IMR-90 (cell line): ENCODE data around the gene CSKMT. TPM values are rescaled to one million over a fixed set of nuclear protein-coding genes. Genes with fewer than 3 reads are reported as not detected.

Source experiments
- ATAC-seq: fragments of 200-7000 bp; cut with Tn5 transposase; 2 replicates; pipeline ENCODE4 v1.9.1; 2020; ENCODE audit warnings: low read depth, mild to moderate bottlenecking, moderate library complexity
- Bru-seq: library from RNA; stranded (reverse); fragments of 400-500 nt; gene quantifications from one replicate; lab custom pipeline; 2021; lab: Mats Ljungman, UMichigan
- BruChase-seq, 2 experiments: library from RNA; stranded (reverse); fragments of 400-500 nt; gene quantifications; one replicate each; lab custom pipeline; 2021; lab: Mats Ljungman, UMichigan
- BruUV-seq: library from RNA; stranded (reverse); fragments of 400-500 nt; replicated peaks from 2 replicates; lab custom pipeline; 2021; lab: Mats Ljungman, UMichigan
- CTCF ChIA-PET: fragments of 300-600 bp; formaldehyde crosslinking; extraction: SDS; loops from one replicate; lab custom pipeline; 2021; ENCODE audit warnings: antibody characterized with exemption; lab: Yijun Ruan, JAX
- POLR2A ChIA-PET: fragments of 300-600 bp; sonication (Branson Sonifier 250); formaldehyde crosslinking; loops from one replicate; lab custom pipeline; 2022; ENCODE audit warnings: antibody characterized with exemption; ENCODE audit not compliant: unreplicated experiment; lab: Charles Lee
- DNase-seq: peaks from one replicate; pipeline ENCODE4 v3.0.0; 2013
- H2AFZ ChIP-seq: replicated peaks from 2 replicates; pipeline ENCODE3; 2013; ENCODE audit warnings: low read length, mild to moderate bottlenecking; ENCODE audit not compliant: poor library complexity
- H2AK5ac ChIP-seq: 2 replicates; pipeline ENCODE4 v1.6.1; 2013; ENCODE audit warnings: low read depth, low read length, inconsistent platforms
- H2AK9ac ChIP-seq: replicated peaks from 2 replicates; pipeline ENCODE3; 2013; ENCODE audit warnings: mild to moderate bottlenecking, low read depth, low read length, moderate library complexity; ENCODE audit not compliant: poor library complexity
- H2BK120ac ChIP-seq: 2 replicates; pipeline ENCODE4 v1.6.1; 2013; ENCODE audit warnings: low read depth, low read length, inconsistent platforms
- H2BK15ac ChIP-seq: 3 replicates; pipeline ENCODE4 v1.6.1; 2013; ENCODE audit warnings: low read depth, low read length, inconsistent platforms
- H2BK20ac ChIP-seq: 2 replicates; pipeline ENCODE4 v1.6.1; 2013; ENCODE audit warnings: low read depth, mild to moderate bottlenecking, inconsistent platforms, low read length, moderate library complexity
- H2BK5ac ChIP-seq: 2 replicates; pipeline ENCODE4 v1.6.1; 2013; ENCODE audit warnings: mild to moderate bottlenecking, low read depth, low read length, inconsistent platforms; ENCODE audit not compliant: poor library complexity, severe bottlenecking
- H3K14ac ChIP-seq: replicated peaks from 2 replicates; pipeline ENCODE4 v1.6.1; 2013; ENCODE audit warnings: low read depth, low read length, inconsistent platforms
- H3K18ac ChIP-seq: 2 replicates; pipeline ENCODE4 v1.6.1; 2013; ENCODE audit warnings: low read depth, low read length, control low read depth
- H3K23ac ChIP-seq: 2 replicates; pipeline ENCODE4 v1.6.1; 2013; ENCODE audit warnings: low read depth, low read length, inconsistent platforms
- H3K27ac ChIP-seq: 2 replicates; pipeline ENCODE4 v1.5.1; 2013; ENCODE audit warnings: mild to moderate bottlenecking, control low read depth, low read length; ENCODE audit not compliant: insufficient read depth
- H3K27me3 ChIP-seq: 2 replicates; pipeline ENCODE4 v1.6.1; 2013; ENCODE audit warnings: low read length; ENCODE audit not compliant: control insufficient read depth, insufficient read depth
- H3K36me3 ChIP-seq: 2 replicates; pipeline ENCODE4 v1.6.1; 2013; ENCODE audit warnings: low read length, mixed read lengths; ENCODE audit not compliant: control insufficient read depth, insufficient read depth
- H3K4ac ChIP-seq: 2 replicates; pipeline ENCODE4 v1.6.1; 2013; ENCODE audit warnings: low read depth, low read length, inconsistent platforms
- H3K4me1 ChIP-seq: 2 replicates; pipeline ENCODE4 v1.6.1; 2013; ENCODE audit warnings: low read length, mixed read lengths; ENCODE audit not compliant: control insufficient read depth, insufficient read depth
- H3K4me2 ChIP-seq: 2 replicates; pipeline ENCODE4 v1.6.1; 2013; ENCODE audit warnings: low read depth, mild to moderate bottlenecking, control low read depth, low read length, moderate library complexity
- H3K4me3 ChIP-seq: 2 replicates; pipeline ENCODE4 v1.5.1; 2013; ENCODE audit warnings: low read depth, mild to moderate bottlenecking, control low read depth, low read length, moderate library complexity; ENCODE audit not compliant: insufficient read depth
- H3K56ac ChIP-seq: 2 replicates; pipeline ENCODE4 v1.6.1; 2013; ENCODE audit warnings: low read length, inconsistent platforms; ENCODE audit not compliant: insufficient read depth; ENCODE audit errors: extremely low read depth
- H3K79me1 ChIP-seq, 2 experiments: 2 replicates each; pipeline ENCODE4 v1.6.1; 2013; ENCODE audit warnings: low read length in 2 of 2, inconsistent platforms in 1 of 2, low read depth in 1 of 2
- H3K9ac ChIP-seq: 2 replicates; pipeline ENCODE4 v1.6.1; 2013; ENCODE audit warnings: low read depth, low read length, control low read depth
- H3K9me1 ChIP-seq: 2 replicates; pipeline ENCODE4 v1.6.1; 2013; ENCODE audit warnings: low read length, inconsistent platforms; ENCODE audit not compliant: insufficient read depth
- H3K9me3 ChIP-seq: 2 replicates; pipeline ENCODE4 v1.6.1; 2013; ENCODE audit warnings: low read length; ENCODE audit not compliant: control insufficient read depth, insufficient read depth
- H4K20me1 ChIP-seq: 2 replicates; pipeline ENCODE4 v1.6.1; 2013; ENCODE audit warnings: low read length, inconsistent platforms; ENCODE audit not compliant: insufficient read depth
- H4K5ac ChIP-seq: 2 replicates; pipeline ENCODE4 v1.6.1; 2013; ENCODE audit warnings: mild to moderate bottlenecking, low read depth, low read length, control low read depth
- H4K8ac ChIP-seq, 2 experiments: 2 replicates each; pipeline ENCODE4 v1.6.1; 2013; ENCODE audit warnings: low read depth in 2 of 2, low read length in 2 of 2, control low read depth in 1 of 2, inconsistent platforms in 1 of 2
- H4K91ac ChIP-seq: 2 replicates; pipeline ENCODE4 v1.6.1; 2013; ENCODE audit warnings: low read depth, low read length, inconsistent platforms; ENCODE audit not compliant: insufficient read depth
- MAZ ChIP-seq: IDR thresholded peaks from 2 replicates; pipeline ENCODE4 v1.6.1; 2012; ENCODE audit warnings: low read depth, mild to moderate bottlenecking, low read length, improper control_type of control experiment, moderate library complexity, borderline replicate concordance
- MXI1 ChIP-seq: IDR thresholded peaks from 2 replicates; pipeline ENCODE4 v1.6.1; 2012; ENCODE audit warnings: low read depth, mild to moderate bottlenecking, low read length, moderate library complexity, borderline replicate concordance
- POLR2A ChIP-seq: IDR thresholded peaks from 2 replicates; pipeline ENCODE4 v1.6.1; 2012; ENCODE audit warnings: mild to moderate bottlenecking, low read depth, low read length
- WGBS, 2 experiments: methylation state at CpG; one replicate each; pipeline versions ENCODE4 v1.1.5 to v1.1.7; 2013; ENCODE audit warnings: missing lambda C conversion rate in 2 of 2; ENCODE audit not compliant: insufficient read length in 1 of 2; ENCODE audit errors: extremely low coverage in 2 of 2; 5-methylcytosine and 5-hydroxymethylcytosine counted together
- dilution Hi-C: fragments of 300-500 bp; cut with HindIII; formaldehyde crosslinking; loops from one replicate; pipeline ENCODE4 v1.14.3; 2018; ENCODE audit warnings: low sequenced_read_pairs; ENCODE audit not compliant: unreplicated experiment
- in situ Hi-C: fragments of 300-500 bp; cut with MboI; formaldehyde crosslinking; loops from 3 replicates; pipeline ENCODE4 v1.14.3; 2019; ENCODE audit warnings: low sequenced_read_pairs, inconsistent platforms, mixed read lengths
- intact Hi-C: fragments of 100-400 bp; cut with micrococcal nuclease; formaldehyde crosslinking; loops from 2 replicates; pipeline ENCODE4 v1.10.0; 2022
- long read RNA-seq: library from polyadenylated mRNA; unstranded; transcript quantifications from one replicate; pipeline ENCODE4 v2.0.0, GENCODE V29; 2021; ENCODE audit not compliant: unreplicated experiment
- polyA plus RNA-seq, 3 experiments: library from polyadenylated mRNA; depleted of rRNA; stranded (reverse); fragments of >200 nt; gene quantifications; 2 replicates each; pipeline ENCODE4 v1.2.3, GENCODE V29; 2012; ENCODE audit warnings: low replicate concordance in 1 of 3
- total RNA-seq: library from RNA; depleted of rRNA; stranded (reverse); fragments of >200 nt; gene quantifications from 2 replicates; pipeline ENCODE4 v1.2.3, GENCODE V29; 2012; rRNA removed
- TF ChIP-seq, protein P1 (sequence below): fragments of 150-350 bp; IDR thresholded peaks from 2 replicates; pipeline ENCODE4 v1.6.1; 2016; ENCODE audit warnings: low read depth, mild to moderate bottlenecking, low read length, moderate library complexity, borderline replicate concordance

CSKMT gene
- 6.4 and 7.9 TPM in 2 replicates for total RNA-seq
- 5.3 and 6.2 TPM in 2 replicates for polyA plus RNA-seq (2012; rRNA removed)
- polyA plus RNA-seq (2012; cell fraction: cytosol; rRNA removed) = 6.5 and 11.8 TPM in 2 replicates
- polyA plus RNA-seq (2012; cell fraction: nucleus; rRNA removed; ENCODE audit: low replicate concordance) = 13.4 and 16.5 TPM in 2 replicates
- percentile 65 among the genes with signal in this experiment for Bru-seq, nascent RNA
- BruChase-seq, experiment 1, labeled RNA remaining after a 6-hour chase = percentile 54 among the genes with signal in this experiment
- percentile 53 among the genes with signal in this experiment for BruChase-seq, experiment 2, labeled RNA remaining after a 2-hour chase
- long read RNA-seq, transcript CSKMT-202 (2 exons, 2,870 nt) = major isoform, 9 of 15 reads
- long read RNA-seq, partial matches to known transcripts = 0 of 15 reads
- long read RNA-seq, other reads (novel, unspliced or antisense) = 2 of 15 reads

- no peak within 1 kb of the TSS for H3K18ac ChIP-seq
- peak within 1 kb of the TSS; percentile 3; the same call in 1 of the 2 replicates for H2BK120ac ChIP-seq
- dilution Hi-C loops (no loop called here), in situ Hi-C loops (no loop called here), intact Hi-C loops (no loop called here)
- peak within 1 kb of the TSS; percentile 99 for H2AK9ac ChIP-seq
- 0% methylated on average over 22 of the region's 47 CpGs; no CpG with 5 or more reads in 1 of the 2 experiments for WGBS, 2 experiments
- peaks cover 18% of the 10 kb centered on the region for H4K20me1 ChIP-seq
- H4K8ac ChIP-seq = peak within 1 kb of the TSS; percentile 69
- POLR2A ChIA-PET = interaction anchor here (0.5 to 1.6 kb wide), 13 partner anchors 11 to 312 kb away, joined by 3 to 24 read pairs (median 4); partner anchors contain the start of genes EEF1G, INTS5, MTA2 and TUT1
- H3K14ac ChIP-seq = peak within 1 kb of the TSS; percentile 95
- no peaks in the 10 kb centered on the region for H3K9me3 ChIP-seq
- H3K4ac ChIP-seq = peak within 1 kb of the TSS; percentile 91
- peak within 1 kb of the TSS; percentile 73 for H3K4me3 ChIP-seq
- CTCF ChIA-PET = interaction anchor here (0.6 to 1.4 kb wide), 4 partner anchors 12 to 220 kb away, joined by 3 to 4 read pairs (median 3); partner anchors contain the start of gene INTS5
- H2AFZ ChIP-seq = peak within 1 kb of the TSS; percentile 97
- H3K9me1 ChIP-seq = peaks cover 9% of the 10 kb centered on the region
- H3K36me3 ChIP-seq = peaks cover 15% of the 10 kb centered on the region
- H3K27me3 ChIP-seq = no peaks in the 10 kb centered on the region
- peak within 1 kb of the TSS; percentile 89 for H3K23ac ChIP-seq
- H3K27ac ChIP-seq = peak within 1 kb of the TSS; percentile 74
- ATAC-seq (peak; percentile 95), DNase-seq (peak; percentile 91)
- peak within 1 kb of the TSS; percentile 67 for H3K56ac ChIP-seq
- H3K79me1 ChIP-seq = peaks cover 33 to 55% of the 10 kb centered on the region in 2 experiments
- peak within 1 kb of the TSS; percentile 11 for H4K5ac ChIP-seq
- H2AK5ac ChIP-seq = peak within 1 kb of the TSS; percentile 93
- peak; percentile 87; the same call in 1 of the 2 replicates for TF ChIP-seq MAZ
- TF ChIP-seq POLR2A = peak; percentile 100
- no peak for TF ChIP-seq MXI1
- TF ChIP-seq, protein P1, sequence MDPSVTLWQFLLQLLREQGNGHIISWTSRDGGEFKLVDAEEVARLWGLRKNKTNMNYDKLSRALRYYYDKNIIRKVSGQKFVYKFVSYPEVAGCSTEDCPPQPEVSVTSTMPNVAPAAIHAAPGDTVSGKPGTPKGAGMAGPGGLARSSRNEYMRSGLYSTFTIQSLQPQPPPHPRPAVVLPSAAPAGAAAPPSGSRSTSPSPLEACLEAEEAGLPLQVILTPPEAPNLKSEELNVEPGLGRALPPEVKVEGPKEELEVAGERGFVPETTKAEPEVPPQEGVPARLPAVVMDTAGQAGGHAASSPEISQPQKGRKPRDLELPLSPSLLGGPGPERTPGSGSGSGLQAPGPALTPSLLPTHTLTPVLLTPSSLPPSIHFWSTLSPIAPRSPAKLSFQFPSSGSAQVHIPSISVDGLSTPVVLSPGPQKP = no peak
- BruUV-seq = TSS peak; percentile 87
- H2BK15ac ChIP-seq = no peak within 1 kb of the TSS; the same call in 2 of the 3 replicates
- H3K9ac ChIP-seq = peak within 1 kb of the TSS; percentile 79
- peaks cover 8% of the 10 kb centered on the region for H3K4me1 ChIP-seq
- peak within 1 kb of the TSS; percentile 64 for H2BK5ac ChIP-seq
- no peak within 1 kb of the TSS for H2BK20ac ChIP-seq
- H4K91ac ChIP-seq = peak within 1 kb of the TSS; percentile 82
- peak within 1 kb of the TSS; percentile 88 for H3K4me2 ChIP-seq
These were observed at the start of gene CSKMT, which contains the start of gene C11orf98 for GRCh38 chr11:62665075-62665598. CSKMT (plus strand) TSS chr11:62665312; CDS start chr11:62665880, 568 bp downstream. C11orf98 (minus strand) TSS chr11:62665210; CDS start chr11:62665169, 41 bp downstream.
